Neural progenitor cell (in vitro differentiated cells): ENCODE results near the gene C11orf16. TPM values are rescaled to one million over a fixed set of nuclear protein-coding genes. Genes with fewer than 3 reads are reported as not detected.
"Not testable (repeated sequence)": the region's sequence is repeated elsewhere in the genome, so short reads cannot be mapped to it uniquely, and the experiment has no call there.

Experiments
- DNase-seq: peaks from one replicate; pipeline ENCODE4 v3.0.0-alpha.2; 2016; ENCODE audit warnings: low spot score
- H2AFZ ChIP-seq: fragments of 200-600 bp; sonication (generic); replicated peaks from 2 replicates; pipeline ENCODE4 v1.6.1; 2016; ENCODE audit warnings: antibody characterized with exemption
- H3F3A ChIP-seq: fragments of 200-600 bp; sonication (generic); 2 replicates; pipeline ENCODE4 v1.6.1; 2016; ENCODE audit warnings: antibody characterized with exemption, low read depth
- H3K27ac ChIP-seq: fragments of 200-600 bp; sonication (generic); 2 replicates; pipeline ENCODE4 v1.5.1; 2016; ENCODE audit warnings: mild to moderate bottlenecking
- H3K27me3 ChIP-seq: fragments of 200-600 bp; sonication (generic); 2 replicates; pipeline ENCODE4 v1.6.1; 2016; ENCODE audit warnings: mild to moderate bottlenecking, moderate library complexity
- H3K36me3 ChIP-seq: fragments of 200-600 bp; sonication (generic); 2 replicates; pipeline ENCODE4 v1.5.1; 2016
- H3K4me1 ChIP-seq: fragments of 200-600 bp; sonication (generic); 2 replicates; pipeline ENCODE4 v1.6.1; 2016; ENCODE audit warnings: mixed run types
- H3K4me2 ChIP-seq: fragments of 200-600 bp; sonication (generic); 2 replicates; pipeline ENCODE4 v1.6.1; 2016
- H3K4me3 ChIP-seq: fragments of 200-600 bp; sonication (generic); 2 replicates; pipeline ENCODE4 v1.5.1; 2016
- H3K79me2 ChIP-seq: fragments of 200-600 bp; sonication (generic); 2 replicates; pipeline ENCODE4 v1.6.1; 2016; ENCODE audit warnings: low read depth
- H3K9ac ChIP-seq: fragments of 200-600 bp; sonication (generic); 2 replicates; pipeline ENCODE4 v1.6.1; 2016
- H3K9me3 ChIP-seq: fragments of 200-600 bp; sonication (generic); 2 replicates; pipeline ENCODE4 v1.5.1; 2016; ENCODE audit warnings: low read depth
- H4K20me1 ChIP-seq: fragments of 200-600 bp; sonication (generic); 2 replicates; pipeline ENCODE4 v1.6.1; 2016; ENCODE audit warnings: low read depth
- H3K27ac Mint-ChIP-seq: 3 replicates; pipeline ENCODE4 v1.8.0; 2021; ENCODE audit warnings: mixed read lengths
- H3K27me3 Mint-ChIP-seq: 2 replicates; pipeline ENCODE4 v1.8.0; 2022; ENCODE audit warnings: low read depth, mild to moderate bottlenecking, inconsistent platforms, moderate library complexity, mixed read lengths; ENCODE audit not compliant: insufficient read depth
- H3K36me3 Mint-ChIP-seq: 3 replicates; pipeline ENCODE4 v1.8.0; 2021; ENCODE audit warnings: mixed read lengths
- H3K4me1 Mint-ChIP-seq: 3 replicates; pipeline ENCODE4 v1.8.0; 2021; ENCODE audit warnings: mixed read lengths
- H3K4me3 Mint-ChIP-seq: 3 replicates; pipeline ENCODE4 v1.8.0; 2021; ENCODE audit warnings: mild to moderate bottlenecking, moderate library complexity, mixed read lengths
- H3K9me3 Mint-ChIP-seq: 3 replicates; pipeline ENCODE4 v1.8.0; 2020; ENCODE audit warnings: mixed read lengths
- CTCF ChIP-seq: fragments of 200-600 bp; sonication (generic); IDR thresholded peaks from 2 replicates; pipeline ENCODE4 v1.5.1; 2017; ENCODE audit warnings: antibody characterized with exemption, mild to moderate bottlenecking
- EZH2 ChIP-seq: fragments of 200-600 bp; sonication (generic); IDR thresholded peaks from 2 replicates; pipeline ENCODE4 v1.6.1; 2017; ENCODE audit warnings: antibody characterized with exemption, mild to moderate bottlenecking, moderate library complexity
- EZH2phosphoT487 ChIP-seq: fragments of 200-600 bp; sonication (generic); IDR thresholded peaks from 2 replicates; pipeline ENCODE4 v1.6.1; 2017; ENCODE audit warnings: antibody characterized with exemption
- total RNA-seq: library from RNA; depleted of rRNA; stranded (reverse); fragments of >200 nt; gene quantifications from 2 replicates; pipeline ENCODE4 v1.2.3, GENCODE V29; 2015; ENCODE audit warnings: low replicate concordance

Gene C11orf16
- total RNA-seq, 1 donor from 2014 or later, result not detected

DNA sequence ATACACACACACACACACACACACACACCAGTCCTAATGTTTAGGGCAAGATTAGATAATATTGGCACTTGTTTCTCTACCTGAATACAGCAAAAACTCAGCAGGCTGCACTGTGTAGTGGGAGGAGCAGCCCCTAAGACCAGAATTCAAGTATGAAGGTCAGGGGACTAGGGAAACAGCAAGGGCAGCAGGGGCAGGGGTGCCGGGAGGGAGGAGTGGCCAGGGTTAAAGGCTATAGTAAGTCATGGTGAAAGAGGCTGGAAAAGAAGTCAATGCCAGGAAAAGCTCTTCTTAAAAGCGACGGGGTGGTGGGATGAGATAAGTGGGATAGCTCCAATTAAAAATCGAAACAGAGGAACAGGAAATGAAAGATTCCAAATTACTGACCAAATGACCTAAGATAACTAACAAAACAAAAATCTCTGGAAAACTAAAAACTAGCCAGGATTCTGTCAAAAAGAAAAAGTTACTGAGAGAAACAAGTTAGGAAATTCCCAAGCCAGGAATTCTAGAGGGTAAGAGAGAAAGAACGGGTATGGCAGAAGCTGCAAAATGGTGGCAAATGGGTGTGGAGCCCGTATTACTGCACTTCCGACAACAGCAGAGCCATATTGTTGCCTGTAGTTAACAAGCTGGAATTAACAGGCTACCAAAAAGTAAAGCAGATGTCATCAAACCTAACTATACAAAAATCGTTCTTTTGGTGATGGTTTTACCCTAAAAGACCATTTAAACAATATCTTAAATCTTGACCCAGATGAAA lies 8.8 kb upstream of the C11orf16 start:
- no peaks in the 10 kb centered on the region for H4K20me1 ChIP-seq
- no peaks in the 10 kb centered on the region for H3K79me2 ChIP-seq
- H3F3A ChIP-seq, result no peaks in the 10 kb centered on the region
- H3K9ac ChIP-seq, result no peak overlapping the region
- H3K27me3 ChIP-seq, result no peaks in the 10 kb centered on the region
- H3K4me3 ChIP-seq, result no peak overlapping the region
- H3K27ac Mint-ChIP-seq, result no peak overlapping the region
- peaks cover 2% of the 10 kb centered on the region for H3K9me3 Mint-ChIP-seq
- no peak for DNase-seq
- H3K4me3 Mint-ChIP-seq, result no peak overlapping the region
- no peaks in the 10 kb centered on the region for H3K9me3 ChIP-seq
- no peak overlapping the region for H3K4me2 ChIP-seq
- H3K27me3 Mint-ChIP-seq, result peaks cover 5% of the 10 kb centered on the region
- H3K36me3 Mint-ChIP-seq, result no peaks in the 10 kb centered on the region
- H3K4me1 ChIP-seq, result no peaks in the 10 kb centered on the region
- peaks cover 11% of the 10 kb centered on the region for H3K4me1 Mint-ChIP-seq
- TF ChIP-seq EZH2 (no peak), CTCF (no peak), EZH2phosphoT487 (no peak)
- no peak overlapping the region for H2AFZ ChIP-seq
- no peaks in the 10 kb centered on the region for H3K36me3 ChIP-seq
- H3K27ac ChIP-seq, result no peak overlapping the region

GRCh38 chr11:8937659-8938058 lies 4.9 kb upstream of the C11orf16 start:
- H3F3A ChIP-seq, result no peaks in the 10 kb centered on the region
- H3K79me2 ChIP-seq, result no peaks in the 10 kb centered on the region
- peak overlapping the region; percentile 24 for H3K27ac Mint-ChIP-seq

GRCh38 chr11:8937159-8937558 lies 4.4 kb upstream of the C11orf16 start:
- Histone ChIP-seq H3K9ac (no peak overlapping the region), H3K4me3 (no peak overlapping the region), H3K27me3 (no peaks in the 10 kb centered on the region), H3K79me2 (no peaks in the 10 kb centered on the region), H3K4me2 (no peak overlapping the region), H3K4me1 (peaks cover 6% of the 10 kb centered on the region), H3K36me3 (no peaks in the 10 kb centered on the region), H2AFZ (no peak overlapping the region), H3F3A (no peaks in the 10 kb centered on the region), H3K9me3 (no peaks in the 10 kb centered on the region), H3K27ac (no peak overlapping the region), H4K20me1 (no peaks in the 10 kb centered on the region)
- Mint-ChIP-seq H3K36me3 (no peaks in the 10 kb centered on the region), H3K4me1 (peaks cover 27% of the 10 kb centered on the region), H3K27me3 (peaks cover 5% of the 10 kb centered on the region), H3K9me3 (peaks cover 2% of the 10 kb centered on the region), H3K4me3 (no peak overlapping the region), H3K27ac (peak overlapping the region; percentile 24)
- no peak for TF ChIP-seq EZH2
- no peak for TF ChIP-seq CTCF
- no peak for TF ChIP-seq EZH2phosphoT487
- DNase-seq, result no peak

More at GRCh38 chr11:8937659-8938058, 4.9 kb upstream of the C11orf16 start:
- no peaks in the 10 kb centered on the region for H3K36me3 ChIP-seq
- no peak overlapping the region for H3K9ac ChIP-seq
- no peak overlapping the region for H3K4me3 ChIP-seq
- peaks cover 5% of the 10 kb centered on the region for H3K27me3 Mint-ChIP-seq
- H3K9me3 Mint-ChIP-seq, result peaks cover 2% of the 10 kb centered on the region
- no peaks in the 10 kb centered on the region for H3K27me3 ChIP-seq
- no peak overlapping the region for H2AFZ ChIP-seq
- H3K4me3 Mint-ChIP-seq, result no peak overlapping the region
- no peak for DNase-seq
- no peak overlapping the region for H3K4me2 ChIP-seq
- no peak for TF ChIP-seq EZH2phosphoT487
- no peak for TF ChIP-seq CTCF
- TF ChIP-seq EZH2, result no peak
- H3K36me3 Mint-ChIP-seq, result no peaks in the 10 kb centered on the region
- peaks cover 23% of the 10 kb centered on the region for H3K4me1 Mint-ChIP-seq
- H4K20me1 ChIP-seq, result no peaks in the 10 kb centered on the region
- H3K4me1 ChIP-seq, result peaks cover 6% of the 10 kb centered on the region
- no peak overlapping the region for H3K27ac ChIP-seq
- H3K9me3 ChIP-seq, result no peaks in the 10 kb centered on the region

GRCh38 chr11:8935789-8936188 lies 3.0 kb upstream of the C11orf16 start:
- H3K79me2 ChIP-seq, H3K9ac ChIP-seq, H4K20me1 ChIP-seq, H3K27me3 Mint-ChIP-seq, H2AFZ ChIP-seq, H3K27me3 ChIP-seq, H3K9me3 ChIP-seq, H3K36me3 Mint-ChIP-seq, H3K27ac ChIP-seq, H3K4me2 ChIP-seq, H3F3A ChIP-seq, H3K4me3 ChIP-seq, H3K36me3 ChIP-seq, H3K27ac Mint-ChIP-seq, H3K9me3 Mint-ChIP-seq, DNase-seq, H3K4me3 Mint-ChIP-seq, H3K4me1 ChIP-seq: not testable (repeated sequence)
- peaks cover 22% of the 10 kb centered on the region for H3K4me1 Mint-ChIP-seq
